ENCODE data around the gene HTR1B. TPM values are rescaled to one million over a fixed set of nuclear protein-coding genes. Genes with fewer than 3 reads are reported as not detected.

Gene HTR1B
- total RNA-seq, 2 experiments from 2014 or later: not detected

DNA sequence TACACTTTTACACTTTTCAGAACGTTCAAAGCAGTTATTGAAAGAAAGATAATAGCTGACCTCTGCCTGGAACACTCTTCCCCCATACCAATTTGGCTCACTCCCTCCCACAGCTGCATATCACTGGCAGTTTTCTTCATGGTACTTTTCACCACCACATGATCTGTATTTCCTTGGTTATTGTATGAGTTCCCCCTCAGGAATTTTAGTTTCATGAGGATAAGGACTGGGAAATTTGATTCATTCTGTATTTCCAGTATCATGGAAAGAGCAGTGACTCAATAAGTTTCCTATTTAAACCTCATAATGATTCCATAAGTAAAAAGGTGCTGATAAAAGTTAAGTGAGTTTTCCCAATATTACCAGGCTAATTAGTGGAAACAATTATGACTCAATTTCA is 16.0 kb downstream of the HTR1B start:
- no peak for DNase-seq
- Mint-ChIP-seq H3K4me1 (no peaks in the 10 kb centered on the region), H3K27me3 (no peaks in the 10 kb centered on the region), H3K4me3 (no peak overlapping the region), H3K27ac (no peak overlapping the region), H3K36me3 (ENCODE audit: low read depth) (no peaks in the 10 kb centered on the region), H3K9me3 (no peaks in the 10 kb centered on the region)
- ChIA-PET CTCF (no interaction called here), POLR2A (no interaction called here)

DNA sequence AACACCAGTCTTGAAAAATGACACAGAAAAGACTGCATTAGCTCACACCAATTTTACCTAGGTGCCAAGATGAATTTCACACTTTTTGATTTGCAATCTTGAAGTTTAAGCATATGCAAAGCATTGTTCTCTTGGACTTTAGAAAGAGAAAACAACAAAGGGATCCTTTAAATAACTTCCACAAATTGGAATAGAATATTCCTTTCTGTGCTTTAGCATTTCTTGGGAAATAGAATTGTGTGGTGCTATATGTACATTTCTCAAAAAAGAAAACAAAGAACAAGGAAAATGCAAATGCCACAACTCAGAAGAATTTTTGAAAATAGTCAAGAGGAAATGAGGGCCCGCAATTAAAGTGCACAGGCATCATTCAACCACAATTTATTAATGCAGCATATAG is 17.0 kb downstream of the HTR1B start:
- H3K9me3 Mint-ChIP-seq: no peaks in the 10 kb centered on the region
- no peaks in the 10 kb centered on the region for H3K4me1 Mint-ChIP-seq
- no peak for DNase-seq
- no peak overlapping the region for H3K4me3 Mint-ChIP-seq
- H3K36me3 Mint-ChIP-seq (ENCODE audit: low read depth): no peaks in the 10 kb centered on the region
- no peaks in the 10 kb centered on the region for H3K27me3 Mint-ChIP-seq
- POLR2A ChIA-PET: no interaction called here
- H3K27ac Mint-ChIP-seq: no peak overlapping the region
- CTCF ChIA-PET: no interaction called here

DNA sequence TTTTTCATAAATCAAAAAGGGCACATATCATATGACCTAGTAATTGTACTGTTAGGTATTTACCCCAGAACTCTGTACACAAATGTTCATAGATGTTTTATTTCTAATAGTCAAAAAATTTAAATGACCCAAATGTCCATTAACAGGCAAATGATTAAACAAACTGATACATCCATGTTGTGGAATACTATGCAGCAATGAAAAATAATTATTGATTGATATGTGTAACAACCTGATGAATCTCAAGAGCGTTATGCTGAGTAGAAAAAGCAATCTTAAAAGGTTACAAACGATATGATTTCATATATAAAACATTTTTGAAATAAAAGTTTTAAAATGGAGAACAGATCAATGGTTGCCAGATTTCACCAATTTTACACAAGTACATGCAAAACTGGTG is 18.1 kb downstream of the HTR1B start:
- ChIA-PET POLR2A (no interaction called here), CTCF (no interaction called here)
- no peaks in the 10 kb centered on the region for H3K4me1 Mint-ChIP-seq
- no peak overlapping the region for H3K4me3 Mint-ChIP-seq
- H3K9me3 Mint-ChIP-seq: no peaks in the 10 kb centered on the region
- no peaks in the 10 kb centered on the region for H3K27me3 Mint-ChIP-seq
- H3K36me3 Mint-ChIP-seq (ENCODE audit: low read depth): no peaks in the 10 kb centered on the region
- H3K27ac Mint-ChIP-seq: no peak overlapping the region
- no peak for DNase-seq

DNA sequence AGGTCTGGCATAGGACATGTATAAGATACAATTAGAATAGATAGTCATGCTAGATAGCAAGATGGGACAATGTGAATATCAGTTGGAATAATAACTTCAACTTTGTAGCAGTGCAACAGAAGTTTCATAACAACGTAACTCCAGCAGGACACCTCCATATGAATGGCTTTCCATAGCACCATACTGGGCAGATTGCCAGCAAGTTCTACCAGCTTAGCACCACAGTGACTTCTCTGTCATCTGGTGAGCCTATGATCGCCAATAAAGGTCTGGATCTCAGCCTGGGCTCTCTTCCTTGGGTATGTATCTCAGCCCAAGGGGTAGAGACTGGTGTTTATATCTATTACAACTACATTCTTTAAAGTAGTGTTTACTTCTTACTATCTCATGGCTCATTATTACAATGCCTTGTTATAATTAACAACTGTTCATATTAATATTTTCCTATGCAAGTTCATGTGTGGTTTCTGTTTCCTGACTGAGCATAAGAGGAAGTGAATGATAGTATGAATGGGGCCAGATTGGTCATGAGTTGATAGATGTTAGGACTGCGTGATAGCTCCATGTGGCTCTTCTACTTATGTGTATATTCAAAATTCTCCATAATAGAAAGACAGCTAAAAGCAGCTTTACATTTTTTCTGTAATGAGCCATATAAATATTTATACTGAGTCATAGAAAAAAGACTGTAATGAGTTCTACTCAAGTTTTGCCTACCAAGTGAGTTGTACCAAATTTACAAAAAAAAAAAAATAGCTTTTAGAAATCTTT is 22.9 kb downstream of the HTR1B start:
- CTCF ChIA-PET: no interaction called here
- H3K9me3 Mint-ChIP-seq: no peaks in the 10 kb centered on the region
- no peaks in the 10 kb centered on the region for H3K36me3 Mint-ChIP-seq (ENCODE audit: low read depth)
- H3K4me3 Mint-ChIP-seq: no peak overlapping the region
- POLR2A ChIA-PET: no interaction called here
- H3K27me3 Mint-ChIP-seq: no peaks in the 10 kb centered on the region
- DNase-seq: no peak
- H3K27ac Mint-ChIP-seq: no peak overlapping the region
- H3K4me1 Mint-ChIP-seq: no peaks in the 10 kb centered on the region

DNA sequence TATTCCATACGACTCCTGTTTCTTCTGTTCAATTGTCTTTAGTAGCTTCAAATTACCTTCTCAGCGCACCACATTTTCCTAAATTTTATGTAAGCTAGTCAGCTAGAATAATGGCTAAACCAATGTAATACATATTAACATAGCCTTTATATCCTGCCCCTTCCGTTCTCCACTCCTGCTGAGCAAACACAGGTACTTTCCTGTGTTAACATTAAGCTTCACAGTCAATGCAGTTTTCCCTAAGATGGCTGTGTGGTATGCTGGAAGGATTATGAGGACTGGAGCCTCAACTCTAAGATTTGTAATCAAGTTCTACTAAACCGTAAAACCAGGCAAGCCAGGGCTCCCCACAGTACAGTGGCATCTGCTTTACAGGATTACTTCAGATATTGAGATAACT is 29.4 kb downstream of the HTR1B start:
- H3K9me3 Mint-ChIP-seq: peaks cover 3% of the 10 kb centered on the region
- no peak overlapping the region for H3K4me3 Mint-ChIP-seq
- POLR2A ChIA-PET: no interaction called here
- no peaks in the 10 kb centered on the region for H3K27me3 Mint-ChIP-seq
- H3K4me1 Mint-ChIP-seq: no peaks in the 10 kb centered on the region
- no peaks in the 10 kb centered on the region for H3K36me3 Mint-ChIP-seq (ENCODE audit: low read depth)
- no peak overlapping the region for H3K27ac Mint-ChIP-seq
- no peak for DNase-seq
- CTCF ChIA-PET: no interaction called here

DNA sequence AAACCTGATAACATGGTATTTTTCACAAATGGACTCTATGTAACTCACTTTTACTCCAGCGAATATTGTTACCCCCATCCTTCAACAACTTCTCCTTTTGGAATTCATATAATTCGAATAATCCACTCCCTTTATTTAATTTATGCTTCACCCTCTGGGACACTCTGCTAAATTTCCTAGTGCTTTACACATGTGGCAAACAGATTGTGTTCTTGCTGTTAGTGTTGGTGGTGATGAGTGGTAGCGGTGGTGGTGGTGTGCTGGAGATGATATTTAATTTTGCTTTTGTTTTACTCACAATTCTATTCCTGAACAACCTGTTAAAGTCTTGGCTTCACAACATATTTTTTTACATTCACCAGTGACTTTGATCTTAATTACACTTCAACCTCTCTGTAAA is 32.8 kb downstream of the HTR1B start:
- ChIA-PET CTCF (no interaction called here), POLR2A (no interaction called here)
- no peak overlapping the region for H3K4me3 Mint-ChIP-seq
- no peak overlapping the region for H3K27ac Mint-ChIP-seq
- no peaks in the 10 kb centered on the region for H3K27me3 Mint-ChIP-seq
- H3K36me3 Mint-ChIP-seq (ENCODE audit: low read depth): no peaks in the 10 kb centered on the region
- no peak for DNase-seq
- peaks cover 3% of the 10 kb centered on the region for H3K9me3 Mint-ChIP-seq
- H3K4me1 Mint-ChIP-seq: no peaks in the 10 kb centered on the region

DNA sequence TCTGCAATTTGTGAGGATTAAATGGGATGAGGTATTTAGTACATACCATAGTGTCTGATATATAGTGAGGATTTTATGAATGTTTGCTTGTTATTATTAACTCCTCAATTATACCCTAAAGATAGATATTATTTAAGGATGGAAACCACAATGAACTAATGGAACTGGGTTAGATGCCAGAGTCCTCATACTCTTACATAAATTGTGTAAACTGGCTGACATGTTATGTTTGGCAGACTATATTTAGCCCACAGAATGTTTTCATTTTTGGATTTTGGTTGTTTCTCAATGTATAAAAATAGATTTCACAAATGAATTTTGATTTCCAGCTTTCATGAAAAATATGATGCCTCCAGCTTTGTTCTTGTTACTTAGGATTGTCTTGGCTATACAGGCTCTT is 37.6 kb downstream of the HTR1B start:
- POLR2A ChIA-PET: no interaction called here
- DNase-seq: no peak
- Mint-ChIP-seq H3K4me3 (no peak overlapping the region), H3K27ac (no peak overlapping the region), H3K9me3 (peaks cover 3% of the 10 kb centered on the region), H3K36me3 (ENCODE audit: low read depth) (no peaks in the 10 kb centered on the region), H3K27me3 (no peaks in the 10 kb centered on the region), H3K4me1 (no peaks in the 10 kb centered on the region)
- CTCF ChIA-PET: no interaction called here

DNA sequence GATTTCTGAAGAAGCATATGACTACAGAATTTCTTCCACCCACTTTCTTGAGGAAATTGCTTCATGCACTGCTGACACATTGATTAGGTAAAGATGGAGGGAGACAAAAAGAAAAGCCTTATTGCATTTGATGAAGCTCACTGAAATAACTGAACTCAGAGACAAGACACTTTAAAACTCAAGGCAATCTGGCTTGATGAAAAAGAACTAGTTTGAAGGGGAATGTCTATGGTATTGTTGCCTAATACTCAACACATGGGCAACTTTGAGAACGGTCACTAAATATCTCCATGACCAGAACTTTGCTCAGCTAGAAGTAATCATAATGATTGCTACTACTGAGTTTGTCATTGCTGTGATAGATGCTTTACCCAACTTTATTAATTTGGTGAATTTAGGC is 38.1 kb downstream of the HTR1B start:
- POLR2A ChIA-PET: no interaction called here

DNA sequence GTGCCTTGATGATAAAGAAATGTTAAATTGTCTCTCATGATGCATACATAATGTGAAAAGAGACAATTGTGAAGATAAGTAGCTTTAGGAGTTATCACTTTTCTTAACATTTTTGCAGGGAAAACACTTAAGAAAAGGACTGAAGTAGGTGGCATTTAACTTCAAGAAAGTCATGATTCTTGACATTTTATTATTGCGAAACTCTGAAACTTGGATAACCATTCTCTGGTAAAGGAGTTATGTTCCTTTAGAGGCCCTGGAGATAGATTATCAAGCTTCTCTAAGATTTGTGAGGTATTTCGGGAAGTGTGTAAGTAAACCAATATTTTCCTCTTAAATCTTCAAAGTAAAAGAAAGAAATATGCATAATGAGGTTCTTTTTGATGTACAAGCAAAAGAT is 38.5 kb downstream of the HTR1B start:
- no peaks in the 10 kb centered on the region for H3K27me3 Mint-ChIP-seq
- H3K4me3 Mint-ChIP-seq: no peak overlapping the region
- no peak overlapping the region for H3K27ac Mint-ChIP-seq
- CTCF ChIA-PET: no interaction called here
- H3K36me3 Mint-ChIP-seq (ENCODE audit: low read depth): no peaks in the 10 kb centered on the region
- POLR2A ChIA-PET: no interaction called here
- H3K9me3 Mint-ChIP-seq: no peaks in the 10 kb centered on the region
- no peak for DNase-seq
- no peaks in the 10 kb centered on the region for H3K4me1 Mint-ChIP-seq

More for the DNA sequence above, 38.1 kb downstream of the HTR1B start:
- no peaks in the 10 kb centered on the region for H3K36me3 Mint-ChIP-seq (ENCODE audit: low read depth)
- no peak for DNase-seq
- no peak overlapping the region for H3K27ac Mint-ChIP-seq
- no peaks in the 10 kb centered on the region for H3K4me1 Mint-ChIP-seq
- H3K27me3 Mint-ChIP-seq: no peaks in the 10 kb centered on the region
- peaks cover 2% of the 10 kb centered on the region for H3K9me3 Mint-ChIP-seq
- CTCF ChIA-PET: no interaction called here
- no peak overlapping the region for H3K4me3 Mint-ChIP-seq

DNA sequence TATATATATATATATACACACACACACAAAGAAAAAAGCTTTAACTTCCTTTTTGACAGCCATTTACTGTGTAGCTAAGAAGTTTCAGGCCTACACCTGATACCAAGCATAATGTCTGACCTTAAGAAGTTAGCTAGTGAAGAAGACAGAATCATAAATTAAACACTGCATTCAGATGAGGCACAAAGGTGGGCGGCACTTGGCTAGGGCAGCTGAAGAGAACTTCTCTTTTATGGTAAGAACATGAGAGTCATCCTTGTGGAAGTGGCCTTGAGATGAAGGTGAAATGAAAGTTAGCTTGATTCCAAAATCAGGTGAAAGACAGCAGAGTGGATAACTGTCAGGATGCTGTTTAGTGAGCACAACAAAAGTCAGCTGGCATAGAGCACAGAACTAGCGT is 46.5 kb downstream of the HTR1B start:
- H3K4me3 Mint-ChIP-seq: no peak overlapping the region
- no peaks in the 10 kb centered on the region for H3K4me1 Mint-ChIP-seq
- DNase-seq: no peak
- no peaks in the 10 kb centered on the region for H3K9me3 Mint-ChIP-seq
- CTCF ChIA-PET: interaction anchor here (0.6 kb wide), 1 partner anchor 22 kb away, joined by 3 read pairs; no protein-coding TSS in a partner anchor
- H3K27ac Mint-ChIP-seq: no peak overlapping the region
- POLR2A ChIA-PET: no interaction called here
- H3K36me3 Mint-ChIP-seq (ENCODE audit: low read depth): no peaks in the 10 kb centered on the region
- H3K27me3 Mint-ChIP-seq: no peaks in the 10 kb centered on the region

DNA sequence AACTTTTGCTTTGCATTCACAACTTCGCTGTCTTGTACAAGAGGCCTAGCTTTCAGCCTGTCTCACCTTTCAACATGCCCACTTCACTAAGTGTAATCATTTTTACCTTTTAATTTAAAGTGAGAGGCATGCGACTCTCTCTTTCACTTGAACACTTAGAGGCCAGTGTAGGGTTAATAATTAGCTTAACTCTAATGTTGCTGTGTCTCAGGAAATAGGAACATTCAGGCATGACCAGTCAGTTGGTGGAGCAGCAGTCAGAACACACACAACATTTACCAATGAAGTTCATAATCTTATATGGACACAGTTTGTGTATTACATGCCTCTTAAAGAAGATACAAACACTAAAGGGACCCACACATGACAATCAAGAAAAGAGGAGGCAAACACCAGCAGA is 47.6 kb downstream of the HTR1B start:
- H3K4me1 Mint-ChIP-seq: no peaks in the 10 kb centered on the region
- no peaks in the 10 kb centered on the region for H3K9me3 Mint-ChIP-seq
- no peak overlapping the region for H3K27ac Mint-ChIP-seq
- ChIA-PET CTCF (no interaction called here), POLR2A (no interaction called here)
- DNase-seq: no peak
- H3K4me3 Mint-ChIP-seq: no peak overlapping the region
- H3K27me3 Mint-ChIP-seq: no peaks in the 10 kb centered on the region
- H3K36me3 Mint-ChIP-seq (ENCODE audit: low read depth): no peaks in the 10 kb centered on the region

Other genes starting within 250 kb of the HTR1B start
- gene MEI4, start 189.5 kb upstream of the HTR1B start, total RNA-seq: not detected